ENCODE results near the gene JAG1. TPM values are rescaled to one million over a fixed set of nuclear protein-coding genes. Genes with fewer than 3 reads are reported as not detected.

The JAG1 gene
- total and polyA plus RNA-seq, 2 of the 4 experiments (the other 2 are of a cell fraction), result 10.2 to 22.6 TPM

- TF ChIP-seq RAD21 (IDR thresholded peaks at IDR 0.05; ENCODE audit: low read length) (no peak), ELK1 (IDR thresholded peaks at IDR 0.05; ENCODE audit: borderline replicate concordance, low read depth, low read length) (no peak), MXI1 (IDR thresholded peaks at IDR 0.05; ENCODE audit: borderline replicate concordance, low read depth, low read length) (no peak), BHLHE40 (IDR thresholded peaks at IDR 0.05; ENCODE audit: low read depth, low read length) (no peak)
- Histone ChIP-seq H3K14ac (replicated peaks; ENCODE audit: low read depth, low read length) (no peak overlapping the region), H4K8ac (ENCODE audit: low read depth in 2 of 2, low read length in 2 of 2) (no peak overlapping the region), H3K4me3 (ENCODE audit: insufficient read depth, low read depth, low read length) (no peak overlapping the region), H3K56ac (ENCODE audit: extremely low read depth, insufficient read depth, low read length) (no peak overlapping the region), H3K79me1 (ENCODE audit: low read depth in 1 of 2, low read length in 2 of 2) (no peaks in the 10 kb centered on the region), H3K27ac (ENCODE audit: insufficient read depth, low read length) (no peak overlapping the region), H3K4me2 (ENCODE audit: low read depth, low read length) (no peak overlapping the region), H4K5ac (ENCODE audit: low read depth, low read length) (no peak overlapping the region), H2AFZ (replicated peaks; ENCODE audit: low read length, poor library complexity) (no peak overlapping the region), H2BK5ac (ENCODE audit: low read depth, low read length, poor library complexity, severe bottlenecking) (no peak overlapping the region), H4K20me1 (ENCODE audit: insufficient read depth, low read length) (no peaks in the 10 kb centered on the region), H2BK15ac (ENCODE audit: low read depth, low read length) (no peak overlapping the region), H3K4me1 (ENCODE audit: control insufficient read depth, insufficient read depth, low read length) (peaks cover 12% of the 10 kb centered on the region), H3K23ac (ENCODE audit: low read depth, low read length) (no peak overlapping the region), H3K9me1 (ENCODE audit: insufficient read depth, low read length) (peaks cover 6% of the 10 kb centered on the region; the same call in 1 of the 2 replicates), H2AK5ac (ENCODE audit: low read depth, low read length) (no peak overlapping the region), H2AK9ac (replicated peaks; ENCODE audit: low read depth, low read length, poor library complexity) (no peak overlapping the region), H2BK20ac (ENCODE audit: low read depth, low read length) (no peak overlapping the region), H3K27me3 (ENCODE audit: control insufficient read depth, insufficient read depth, low read length) (no peaks in the 10 kb centered on the region), H4K91ac (ENCODE audit: insufficient read depth, low read depth, low read length) (no peak overlapping the region; the same call in 1 of the 2 replicates), H2BK120ac (ENCODE audit: low read depth, low read length) (no peak overlapping the region), H3K4ac (ENCODE audit: low read depth, low read length) (no peak overlapping the region), H3K9ac (ENCODE audit: low read depth, low read length) (no peak overlapping the region), H3K36me3 (ENCODE audit: control insufficient read depth, insufficient read depth, low read length) (no peaks in the 10 kb centered on the region), H3K9me3 (ENCODE audit: control insufficient read depth, insufficient read depth, low read length) (no peaks in the 10 kb centered on the region), H3K18ac (ENCODE audit: low read depth, low read length) (peak overlapping the region; percentile 3; the same call in 1 of the 2 replicates)
- intact Hi-C loops (cut with micrococcal nuclease) (loop anchor here (5.0 kb wide), 1 partner anchor 60 kb away; no protein-coding TSS in a partner anchor), dilution Hi-C loops (cut with HindIII; ENCODE audit: low sequenced_read_pairs, unreplicated experiment) (no loop called here), in situ Hi-C loops (cut with MboI; ENCODE audit: low sequenced_read_pairs) (no loop called here)
- no peak for DNase-seq
- ChIA-PET CTCF (no interaction called here), POLR2A (ENCODE audit: unreplicated experiment) (no interaction called here)
- WGBS, 2 experiments (ENCODE audit: extremely low coverage in 2 of 2, insufficient read length in 1 of 2), result 60% methylated on average over 1 of the region's 3 CpGs; no CpG with 5 or more reads in 1 of the 2 experiments
- no TSS peak for BruUV-seq (replicated peaks)
- ATAC-seq (ENCODE audit: low read depth), result no peak
These were observed 46.9 kb downstream of the JAG1 start for GRCh38 chr20:10626896-10627295.

Measured in IMR-90 (cell line).